AG04449 (cell line): ENCODE data around the gene LRRC28.

Experiments used
- CTCF ChIA-PET: fragments of 350-600 bp; formaldehyde crosslinking; extraction: SDS; loops from one replicate; lab custom pipeline; 2021; ENCODE audit warnings: antibody characterized with exemption; lab: Yijun Ruan, JAX
- POLR2A ChIA-PET: fragments of 400-600, 350-600 bp; formaldehyde crosslinking; extraction: SDS; loops from one replicate; lab custom pipeline; 2020; ENCODE audit warnings: antibody characterized with exemption, inconsistent platforms; lab: Yijun Ruan, JAX
- DNase-seq: peaks from one replicate; pipeline ENCODE4 v3.0.0-alpha.2; 2010; ENCODE audit warnings: low read depth, low spot score
- H3K4me3 ChIP-seq: 2 replicates; pipeline ENCODE4 v1.5.1; 2011; ENCODE audit warnings: low read depth, mild to moderate bottlenecking, control low read depth, low read length
- TF ChIP-seq, protein P1 (sequence below): IDR thresholded peaks from one replicate; pipeline ENCODE4 v1.5.1; 2011; ENCODE audit warnings: mild to moderate bottlenecking, moderate library complexity, low read length, control low read depth, inconsistent platforms; ENCODE audit not compliant: insufficient read depth; ENCODE audit errors: missing control alignments

Gene LRRC28

DNA sequence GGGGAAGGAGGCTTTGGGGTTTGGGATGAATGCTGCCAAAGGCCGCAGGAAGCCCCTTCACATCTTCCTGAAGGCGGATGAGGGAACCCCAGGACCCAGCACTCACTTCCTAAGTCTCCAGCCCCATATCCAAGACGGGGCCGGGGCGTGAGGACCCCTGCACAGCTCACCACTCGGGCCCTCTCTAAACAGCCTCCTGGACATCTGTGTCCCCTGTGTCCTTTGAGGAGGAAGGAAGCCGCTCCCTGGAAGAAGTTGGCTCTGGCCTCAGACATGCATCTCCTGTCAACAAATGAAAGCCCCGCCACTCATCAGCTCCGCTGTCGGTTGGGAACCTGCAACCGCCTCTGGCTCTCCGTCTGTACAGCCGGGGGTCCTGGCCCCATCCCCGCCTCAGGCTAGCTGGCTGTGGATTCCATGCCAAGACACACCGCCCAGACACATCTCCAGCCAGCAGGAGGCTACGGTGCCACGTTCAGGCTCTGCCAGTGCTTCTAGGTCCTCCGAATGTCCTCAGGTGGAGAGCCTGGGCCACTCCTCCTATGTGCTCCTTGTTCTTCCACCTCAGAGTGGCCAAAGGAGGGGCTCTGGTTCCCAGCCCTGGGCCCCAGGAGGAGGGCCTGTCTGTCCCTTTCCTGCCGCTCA lies 174.5 kb downstream of the LRRC28 start:
- DNase-seq: no peak
- CTCF ChIA-PET: interaction anchor here (1.0 to 2.8 kb wide), 5 partner anchors 9 to 279 kb away, joined by 3 to 8 read pairs (median 7); no protein-coding TSS in a partner anchor
- POLR2A ChIA-PET: no interaction called here
- TF ChIP-seq, protein P1, sequence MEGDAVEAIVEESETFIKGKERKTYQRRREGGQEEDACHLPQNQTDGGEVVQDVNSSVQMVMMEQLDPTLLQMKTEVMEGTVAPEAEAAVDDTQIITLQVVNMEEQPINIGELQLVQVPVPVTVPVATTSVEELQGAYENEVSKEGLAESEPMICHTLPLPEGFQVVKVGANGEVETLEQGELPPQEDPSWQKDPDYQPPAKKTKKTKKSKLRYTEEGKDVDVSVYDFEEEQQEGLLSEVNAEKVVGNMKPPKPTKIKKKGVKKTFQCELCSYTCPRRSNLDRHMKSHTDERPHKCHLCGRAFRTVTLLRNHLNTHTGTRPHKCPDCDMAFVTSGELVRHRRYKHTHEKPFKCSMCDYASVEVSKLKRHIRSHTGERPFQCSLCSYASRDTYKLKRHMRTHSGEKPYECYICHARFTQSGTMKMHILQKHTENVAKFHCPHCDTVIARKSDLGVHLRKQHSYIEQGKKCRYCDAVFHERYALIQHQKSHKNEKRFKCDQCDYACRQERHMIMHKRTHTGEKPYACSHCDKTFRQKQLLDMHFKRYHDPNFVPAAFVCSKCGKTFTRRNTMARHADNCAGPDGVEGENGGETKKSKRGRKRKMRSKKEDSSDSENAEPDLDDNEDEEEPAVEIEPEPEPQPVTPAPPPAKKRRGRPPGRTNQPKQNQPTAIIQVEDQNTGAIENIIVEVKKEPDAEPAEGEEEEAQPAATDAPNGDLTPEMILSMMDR: peak; percentile 14
- no peak overlapping the region for H3K4me3 ChIP-seq

DNA sequence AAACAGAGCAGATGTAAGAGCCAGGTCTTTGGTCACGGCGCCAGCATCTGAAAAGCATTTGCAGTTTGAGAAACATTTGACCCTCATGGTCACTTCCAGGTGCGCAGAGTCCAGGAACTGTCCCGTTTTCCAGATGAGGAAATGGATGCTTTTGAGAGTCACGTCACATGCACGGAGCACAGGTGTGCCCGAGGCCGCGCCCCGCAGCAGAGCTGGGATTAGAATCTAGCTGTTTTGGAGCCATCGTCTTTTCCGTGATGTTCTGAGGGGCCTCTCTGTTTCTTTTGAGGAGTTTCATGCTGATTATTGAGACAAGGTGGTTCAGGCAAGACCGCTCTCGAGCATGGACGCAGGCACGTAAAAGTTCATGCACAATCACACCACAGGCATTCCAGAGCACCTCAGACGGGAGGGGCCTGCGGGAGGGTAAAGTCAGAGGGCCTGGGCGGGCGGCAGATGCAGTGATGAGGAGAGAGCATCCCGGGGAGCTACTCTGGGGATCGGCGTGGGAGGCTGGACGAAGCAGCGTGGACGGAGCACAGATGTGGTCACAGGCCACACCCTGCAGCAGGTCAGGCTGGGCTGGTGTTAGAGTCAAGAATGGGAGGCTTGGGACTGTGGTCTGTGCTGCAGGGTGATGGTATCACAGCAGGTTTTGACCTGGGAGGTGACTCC lies 175.3 kb downstream of the LRRC28 start:
- DNase-seq: no peak
- no peak overlapping the region for H3K4me3 ChIP-seq
- ChIA-PET CTCF (interaction anchor here (1.0 to 1.7 kb wide), 2 partner anchors 8 to 278 kb away, joined by 3 to 7 read pairs; no protein-coding TSS in a partner anchor), POLR2A (no interaction called here)
- TF ChIP-seq, protein P1: no peak

DNA sequence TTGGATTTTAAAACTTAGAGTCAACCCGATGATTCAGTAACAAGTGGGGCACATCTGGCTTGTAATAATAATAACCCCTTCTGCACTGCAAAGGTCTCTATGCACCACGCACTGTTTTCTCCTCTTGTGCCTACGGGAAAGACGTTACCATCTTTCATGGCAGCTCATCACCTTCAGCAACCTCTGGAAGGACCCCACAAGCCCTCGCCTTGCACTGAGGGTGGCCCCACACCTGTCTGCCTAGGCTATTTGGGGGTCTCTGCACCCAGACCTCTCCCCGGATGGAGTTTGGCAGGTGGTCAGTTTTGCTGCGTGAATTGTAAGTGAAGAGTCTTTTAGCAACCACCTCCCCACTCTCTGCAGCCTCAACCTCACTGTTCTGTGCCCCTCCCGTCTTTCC lies 175.9 kb downstream of the LRRC28 start:
- TF ChIP-seq, protein P1: no peak
- CTCF ChIA-PET: no interaction called here
- POLR2A ChIA-PET: no interaction called here
- DNase-seq: no peak
- H3K4me3 ChIP-seq: no peak overlapping the region

DNA sequence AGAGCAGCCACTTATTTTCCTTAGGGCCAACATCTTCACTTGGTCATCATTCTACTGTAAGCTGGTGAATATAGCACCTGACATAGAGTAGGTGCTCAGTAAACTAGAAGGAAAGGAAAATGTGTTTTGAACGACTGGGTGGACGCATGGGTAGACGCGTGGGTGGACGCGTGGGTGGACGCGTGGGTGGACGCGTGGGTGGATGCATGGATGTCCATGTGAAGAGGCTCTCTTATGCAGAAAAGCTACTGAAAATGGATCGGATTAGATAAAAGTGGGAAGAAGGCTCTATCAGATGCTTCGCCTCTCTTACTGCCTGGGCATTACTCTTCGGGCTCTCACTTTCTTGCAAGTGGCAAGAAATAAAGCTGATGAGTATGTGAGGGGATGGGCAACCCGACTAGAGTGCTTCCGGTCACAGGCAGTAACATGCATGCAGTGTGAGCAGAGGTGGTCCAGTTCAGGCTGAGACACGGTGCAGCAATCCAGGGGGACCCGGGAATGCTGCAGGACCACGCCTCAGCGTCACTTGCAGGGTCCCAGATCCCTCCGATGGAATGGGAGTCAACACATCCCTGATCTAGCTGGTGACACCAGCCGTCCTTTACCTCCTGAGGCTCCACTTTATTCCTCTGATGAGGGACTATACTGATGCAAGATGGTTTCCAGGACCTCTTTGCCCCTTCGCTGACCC lies 176.5 kb downstream of the LRRC28 start:
- ChIA-PET CTCF (interaction anchor here (1.4 kb wide), 1 partner anchor 37 kb away, joined by 3 read pairs; no protein-coding TSS in a partner anchor), POLR2A (no interaction called here)
- TF ChIP-seq, protein P1: no peak
- no peak for DNase-seq
- H3K4me3 ChIP-seq: no peak overlapping the region

DNA sequence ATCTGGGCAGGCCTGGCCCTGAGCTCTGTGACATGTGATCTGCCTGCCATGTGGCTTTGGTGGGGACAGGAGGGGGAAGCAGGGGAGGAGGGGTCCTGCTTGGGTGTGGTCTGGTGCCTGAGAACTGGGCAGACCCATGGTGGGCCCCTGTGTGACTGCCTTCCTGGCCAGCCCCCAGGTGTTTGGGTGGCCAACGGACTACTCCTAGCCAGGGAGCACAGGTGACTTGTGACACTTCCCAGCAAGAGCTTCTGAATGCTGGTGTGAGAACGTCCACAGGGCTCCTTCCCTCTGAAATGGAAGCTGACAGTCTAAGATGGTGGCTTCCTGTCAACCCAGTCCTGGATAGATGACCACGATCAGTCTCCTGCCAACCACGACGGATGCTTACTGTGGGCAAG lies 178.4 kb downstream of the LRRC28 start:
- TF ChIP-seq, protein P1: no peak
- POLR2A ChIA-PET: no interaction called here
- no peak for DNase-seq

More for the DNA sequence above, 178.4 kb downstream of the LRRC28 start:
- CTCF ChIA-PET: interaction anchor here (1.3 kb wide), 1 partner anchor 278 kb away, joined by 3 read pairs; no protein-coding TSS in a partner anchor
- no peak overlapping the region for H3K4me3 ChIP-seq
